ENCODE measurements around the gene AEBP2. TPM values are rescaled to one million over a fixed set of nuclear protein-coding genes. Genes with fewer than 3 reads are reported as not detected.

The AEBP2 gene
- total and polyA plus RNA-seq, 2 of the 4 experiments (the other 2 are of a cell fraction): 15.5 to 21.7 TPM

DNA sequence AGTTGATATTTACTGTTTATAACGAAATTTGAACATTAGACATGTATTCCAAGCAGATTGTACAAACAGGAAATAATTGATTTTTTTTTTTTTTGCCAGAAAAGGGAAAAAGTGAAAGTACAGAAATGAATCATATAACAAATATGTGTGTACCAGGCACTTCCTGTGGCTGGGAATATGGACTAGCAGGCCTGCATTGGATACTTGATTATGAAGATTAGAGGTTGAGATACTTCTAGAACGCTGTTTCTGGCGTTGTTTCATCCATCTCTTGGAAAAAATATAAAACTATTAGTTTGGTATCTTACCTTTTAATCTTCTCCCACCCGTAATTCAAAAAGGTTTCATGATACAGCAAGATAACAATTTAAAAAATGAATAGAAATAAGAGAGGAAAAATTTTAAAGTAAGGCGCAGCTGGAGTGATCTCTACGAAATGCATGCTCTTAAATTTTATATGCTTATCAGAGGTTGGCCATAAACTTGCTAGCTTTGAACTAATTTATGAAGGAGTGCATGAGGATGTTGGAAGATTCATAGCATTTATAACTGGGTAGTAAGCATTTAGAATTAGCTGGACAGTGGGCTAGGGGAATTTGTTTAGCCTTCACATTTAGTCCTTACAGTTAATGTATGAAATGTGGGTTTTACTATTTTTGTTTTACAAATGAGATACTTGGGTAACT lies 90.8 kb downstream of the AEBP2 start:
- CTCF ChIA-PET: no interaction called here

More for the DNA sequence above, 90.8 kb downstream of the AEBP2 start:
- Histone ChIP-seq H3K23ac (ENCODE audit: low read depth, low read length) (no peak overlapping the region), H3K18ac (ENCODE audit: low read depth, low read length) (no peak overlapping the region), H2BK15ac (ENCODE audit: low read depth, low read length) (no peak overlapping the region), H3K4me1 (ENCODE audit: control insufficient read depth, insufficient read depth, low read length) (peaks cover 4% of the 10 kb centered on the region; the same call in 1 of the 2 replicates), H3K9me3 (ENCODE audit: control insufficient read depth, insufficient read depth, low read length) (no peaks in the 10 kb centered on the region), H4K8ac (ENCODE audit: low read depth in 2 of 2, low read length in 2 of 2) (peak overlapping the region in 1 of 2 experiments; percentile 31; a peak in 1 of 4 replicates), H2AK5ac (ENCODE audit: low read depth, low read length) (no peak overlapping the region), H3K14ac (replicated peaks; ENCODE audit: low read depth, low read length) (no peak overlapping the region), H3K4me3 (ENCODE audit: insufficient read depth, low read depth, low read length) (no peak overlapping the region), H4K5ac (ENCODE audit: low read depth, low read length) (no peak overlapping the region), H2AK9ac (replicated peaks; ENCODE audit: low read depth, low read length, poor library complexity) (no peak overlapping the region), H3K9ac (ENCODE audit: low read depth, low read length) (no peak overlapping the region), H3K9me1 (ENCODE audit: insufficient read depth, low read length) (peaks cover 6% of the 10 kb centered on the region), H3K27me3 (ENCODE audit: control insufficient read depth, insufficient read depth, low read length) (no peaks in the 10 kb centered on the region), H3K4me2 (ENCODE audit: low read depth, low read length) (peak overlapping the region; percentile 39; the same call in 1 of the 2 replicates), H2BK5ac (ENCODE audit: low read depth, low read length, poor library complexity, severe bottlenecking) (peak overlapping the region; percentile 42), H3K4ac (ENCODE audit: low read depth, low read length) (no peak overlapping the region), H2AFZ (replicated peaks; ENCODE audit: low read length, poor library complexity) (no peak overlapping the region), H3K79me1 (ENCODE audit: low read depth in 1 of 2, low read length in 2 of 2) (peaks cover 0 to 9% of the 10 kb centered on the region in 2 experiments; a peak in 1 of 4 replicates), H3K27ac (ENCODE audit: insufficient read depth, low read length) (no peak overlapping the region), H4K20me1 (ENCODE audit: insufficient read depth, low read length) (no peaks in the 10 kb centered on the region), H3K36me3 (ENCODE audit: control insufficient read depth, insufficient read depth, low read length) (no peaks in the 10 kb centered on the region), H2BK20ac (ENCODE audit: low read depth, low read length) (no peak overlapping the region), H4K91ac (ENCODE audit: insufficient read depth, low read depth, low read length) (no peak overlapping the region), H2BK120ac (ENCODE audit: low read depth, low read length) (no peak overlapping the region), H3K56ac (ENCODE audit: extremely low read depth, insufficient read depth, low read length) (no peak overlapping the region)
- intact Hi-C loops (cut with micrococcal nuclease): no loop called here
- in situ Hi-C loops (cut with MboI; ENCODE audit: low sequenced_read_pairs): no loop called here
- POLR2A ChIA-PET (ENCODE audit: unreplicated experiment): no interaction called here
- no peak for TF ChIP-seq NFE2L2 (IDR thresholded peaks at IDR 0.05; ENCODE audit: low read depth, low read length)
- TF ChIP-seq MXI1 (IDR thresholded peaks at IDR 0.05; ENCODE audit: borderline replicate concordance, low read depth, low read length): no peak
- no peak for TF ChIP-seq RFX5 (IDR thresholded peaks at IDR 0.05; ENCODE audit: low read depth, low read length)
- TF ChIP-seq MAFK (IDR thresholded peaks at IDR 0.05; ENCODE audit: low read depth, low read length): peak; percentile 12; the same call in 1 of the 2 replicates
- dilution Hi-C loops (cut with HindIII; ENCODE audit: low sequenced_read_pairs, unreplicated experiment): no loop called here
- ATAC-seq (ENCODE audit: low read depth): peak; percentile 60
- BruUV-seq (replicated peaks): no TSS peak
- peak; percentile 59 for DNase-seq
- WGBS, 2 experiments (ENCODE audit: extremely low coverage in 2 of 2, insufficient read length in 1 of 2): no CpG with 5 or more reads among the region's 6 CpGs

Measured in IMR-90 (cell line).